Cardiac muscle cell (in vitro differentiated cells and primary cell): ENCODE data around the gene C1orf115. TPM values are rescaled to one million over a fixed set of nuclear protein-coding genes. Genes with fewer than 3 reads are reported as not detected.

Experiments
- DNase-seq, 2 donors: peaks; one replicate each; pipeline versions ENCODE4 v3.0.0 to v3.0.0-alpha.2; 2010 to 2017; ENCODE audit warnings: low read depth in 1 of 2, low spot score in 1 of 2
- H3K27ac ChIP-seq: fragments of 200-600 bp; sonication (generic); 2 replicates; pipeline ENCODE4 v1.5.1; 2016
- H3K27me3 ChIP-seq: fragments of 200-600 bp; sonication (generic); 2 replicates; pipeline ENCODE4 v1.6.0; 2016; ENCODE audit warnings: control low read depth
- H3K36me3 ChIP-seq: fragments of 200-600 bp; sonication (generic); 2 replicates; pipeline ENCODE4 v1.5.1; 2016; ENCODE audit warnings: control low read depth
- H3K4me1 ChIP-seq: fragments of 200-600 bp; sonication (generic); 2 replicates; pipeline ENCODE4 v1.8.1; 2017; ENCODE audit warnings: low read depth, mild to moderate bottlenecking, mixed run types
- H3K4me3 ChIP-seq: fragments of 200-600 bp; sonication (generic); 2 replicates; pipeline ENCODE4 v1.5.1; 2016; ENCODE audit warnings: mild to moderate bottlenecking
- H3K9me3 ChIP-seq: fragments of 200-600 bp; sonication (generic); 2 replicates; pipeline ENCODE4 v1.5.1; 2017; ENCODE audit warnings: low read depth, mild to moderate bottlenecking, control low read depth
- polyA plus RNA-seq: library from polyadenylated mRNA; unstranded; fragments of >200 nt; fragmentation: Nextera tagmentation; extraction: Ambion mirVana; gene quantifications from 2 replicates; pipeline ENCODE4 v1.2.1, GENCODE V29; 2016
- total RNA-seq: library from RNA; depleted of rRNA; stranded (reverse); fragments of >200 nt; gene quantifications from 2 replicates; pipeline ENCODE4 v1.2.3, GENCODE V29; 2016
- TF ChIP-seq, protein P1 (sequence below): IDR thresholded peaks from 2 replicates; pipeline ENCODE4 v1.5.1; 2012; ENCODE audit warnings: low read depth, mild to moderate bottlenecking, low read length

Gene C1orf115
- total and polyA plus RNA-seq, 2 experiments from 2014 or later = 5.3 to 7.5 TPM

DNA sequence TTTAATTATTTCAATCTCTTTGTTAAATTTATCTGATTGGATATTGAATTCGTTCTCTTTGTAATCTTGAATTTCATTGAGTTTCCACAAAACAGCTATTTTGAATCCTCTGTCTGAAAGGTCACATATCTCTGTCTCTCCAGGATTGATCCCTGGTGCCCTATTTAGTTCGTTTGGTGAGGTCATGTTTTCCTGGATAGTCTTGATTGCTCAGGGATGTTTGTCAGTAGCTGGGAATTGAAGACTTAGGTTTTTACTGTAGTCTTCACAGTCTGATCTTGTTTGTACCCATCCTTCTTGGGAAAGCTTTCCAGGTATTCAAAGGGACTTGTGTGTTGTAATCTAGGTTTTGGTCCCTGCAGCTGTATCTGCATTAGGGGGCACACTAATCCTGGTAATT is 51.2 kb downstream of the C1orf115 start:
- Histone ChIP-seq H3K4me3 (no peak overlapping the region), H3K36me3 (no peaks in the 10 kb centered on the region), H3K27ac (no peak overlapping the region), H3K27me3 (no peaks in the 10 kb centered on the region), H3K4me1 (no peaks in the 10 kb centered on the region), H3K9me3 (no peaks in the 10 kb centered on the region)
- TF ChIP-seq, protein P1, sequence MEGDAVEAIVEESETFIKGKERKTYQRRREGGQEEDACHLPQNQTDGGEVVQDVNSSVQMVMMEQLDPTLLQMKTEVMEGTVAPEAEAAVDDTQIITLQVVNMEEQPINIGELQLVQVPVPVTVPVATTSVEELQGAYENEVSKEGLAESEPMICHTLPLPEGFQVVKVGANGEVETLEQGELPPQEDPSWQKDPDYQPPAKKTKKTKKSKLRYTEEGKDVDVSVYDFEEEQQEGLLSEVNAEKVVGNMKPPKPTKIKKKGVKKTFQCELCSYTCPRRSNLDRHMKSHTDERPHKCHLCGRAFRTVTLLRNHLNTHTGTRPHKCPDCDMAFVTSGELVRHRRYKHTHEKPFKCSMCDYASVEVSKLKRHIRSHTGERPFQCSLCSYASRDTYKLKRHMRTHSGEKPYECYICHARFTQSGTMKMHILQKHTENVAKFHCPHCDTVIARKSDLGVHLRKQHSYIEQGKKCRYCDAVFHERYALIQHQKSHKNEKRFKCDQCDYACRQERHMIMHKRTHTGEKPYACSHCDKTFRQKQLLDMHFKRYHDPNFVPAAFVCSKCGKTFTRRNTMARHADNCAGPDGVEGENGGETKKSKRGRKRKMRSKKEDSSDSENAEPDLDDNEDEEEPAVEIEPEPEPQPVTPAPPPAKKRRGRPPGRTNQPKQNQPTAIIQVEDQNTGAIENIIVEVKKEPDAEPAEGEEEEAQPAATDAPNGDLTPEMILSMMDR = no peak
- DNase-seq = no peak

DNA sequence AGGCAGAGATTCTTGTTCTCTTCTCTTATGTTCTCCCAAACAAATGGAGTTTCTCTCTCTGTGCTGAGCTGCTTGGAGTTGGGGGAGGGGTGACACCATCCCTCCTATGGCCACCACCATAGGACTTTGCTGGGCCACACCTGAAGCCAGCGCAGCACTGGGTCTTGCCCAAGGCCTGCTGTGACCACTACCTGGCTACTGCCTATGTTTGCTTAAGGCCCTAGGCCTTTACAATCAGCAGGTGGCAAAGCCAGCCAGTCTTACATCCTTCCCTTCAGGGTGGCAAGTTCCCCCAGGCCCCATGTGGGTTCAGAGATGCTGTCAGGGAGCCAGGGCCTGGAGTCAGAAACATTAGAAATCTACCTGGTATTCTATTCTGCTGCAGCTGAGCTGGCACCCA is 51.7 kb downstream of the C1orf115 start:
- no peaks in the 10 kb centered on the region for H3K36me3 ChIP-seq
- H3K4me3 ChIP-seq = no peak overlapping the region
- no peak for DNase-seq
- TF ChIP-seq, protein P1 = no peak
- H3K9me3 ChIP-seq = no peaks in the 10 kb centered on the region
- H3K4me1 ChIP-seq = no peaks in the 10 kb centered on the region
- no peak overlapping the region for H3K27ac ChIP-seq
- no peaks in the 10 kb centered on the region for H3K27me3 ChIP-seq

DNA sequence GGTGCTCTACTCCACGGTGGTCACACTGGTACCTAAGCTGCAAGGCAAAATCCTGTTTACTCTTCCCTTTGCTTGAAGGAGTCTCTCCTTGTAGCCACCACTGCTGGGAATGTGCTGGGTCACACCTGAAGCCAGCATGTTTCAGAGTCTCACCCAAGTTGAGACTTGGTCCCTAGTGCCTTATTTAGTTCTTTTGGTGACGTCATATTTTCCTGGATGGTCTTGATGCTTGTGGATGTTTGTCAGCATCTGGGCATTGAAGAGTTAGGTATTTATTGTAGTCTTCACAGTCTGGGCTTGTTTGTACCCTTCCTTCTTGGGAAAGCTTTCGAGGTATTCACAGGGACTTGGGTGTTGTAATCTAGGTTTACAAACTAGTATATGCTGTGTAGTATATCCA is 52.4 kb downstream of the C1orf115 start:
- Histone ChIP-seq H3K36me3 (no peaks in the 10 kb centered on the region), H3K9me3 (no peaks in the 10 kb centered on the region), H3K4me1 (peaks cover 5% of the 10 kb centered on the region), H3K4me3 (no peak overlapping the region), H3K27ac (no peak overlapping the region), H3K27me3 (no peaks in the 10 kb centered on the region)
- TF ChIP-seq, protein P1 = no peak
- no peak for DNase-seq

DNA sequence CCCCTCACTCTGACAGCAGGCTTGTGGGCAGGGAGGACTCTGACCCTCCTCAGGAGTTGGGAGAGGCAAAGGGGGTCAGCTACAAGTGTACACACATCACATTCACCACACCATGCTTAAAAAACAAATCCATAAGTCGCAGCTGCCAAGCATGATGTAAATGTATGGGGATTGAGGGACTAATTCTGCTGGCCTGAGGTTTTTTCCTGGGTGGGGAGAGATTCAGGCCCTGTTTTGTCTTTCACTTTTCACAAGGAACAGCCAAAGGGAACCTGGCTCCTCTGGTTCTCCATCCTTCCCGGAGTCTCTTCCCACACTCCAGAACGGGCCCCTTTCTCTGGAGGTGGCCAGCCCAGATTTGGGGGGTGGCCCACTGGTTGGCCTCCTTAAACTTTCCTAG is 56.7 kb downstream of the C1orf115 start:
- no peak overlapping the region for H3K4me3 ChIP-seq
- no peak for DNase-seq
- H3K9me3 ChIP-seq = no peaks in the 10 kb centered on the region
- no peaks in the 10 kb centered on the region for H3K36me3 ChIP-seq
- TF ChIP-seq, protein P1 = no peak
- H3K4me1 ChIP-seq = peaks cover 29% of the 10 kb centered on the region
- H3K27ac ChIP-seq = peak overlapping the region; percentile 72
- H3K27me3 ChIP-seq = no peaks in the 10 kb centered on the region

DNA sequence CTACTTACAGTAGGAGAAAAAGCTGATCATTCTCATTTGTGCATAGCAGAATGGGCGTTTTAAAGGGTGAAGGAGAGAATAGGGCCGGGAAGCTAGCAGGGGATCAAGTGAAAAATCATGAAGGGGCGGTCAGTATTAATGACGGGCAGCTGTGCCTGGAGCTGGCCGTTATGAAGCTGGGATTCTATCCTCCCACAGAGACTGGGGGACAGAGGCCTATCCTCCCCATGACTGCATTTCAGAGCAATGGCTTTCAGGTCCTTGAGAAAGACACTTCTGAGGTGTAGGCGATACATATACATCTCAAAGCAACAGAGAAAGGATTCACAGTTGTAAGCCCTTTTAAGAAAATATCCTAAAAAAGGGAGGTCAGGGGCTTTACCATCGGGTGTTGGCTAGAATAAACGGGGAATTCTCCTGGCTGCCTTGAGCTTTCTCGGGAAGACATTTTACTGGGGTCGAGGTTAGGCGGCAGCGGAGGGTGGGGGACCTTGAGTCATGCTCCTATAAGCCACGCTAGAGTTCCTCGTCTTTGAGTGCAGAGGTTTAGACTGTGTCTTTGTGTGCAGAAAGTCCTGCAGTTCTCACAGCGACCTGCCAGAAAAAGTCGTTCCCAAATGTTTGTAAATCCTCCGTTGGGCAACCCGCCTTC is 57.4 kb downstream of the C1orf115 start:
- Histone ChIP-seq H3K36me3 (no peaks in the 10 kb centered on the region), H3K4me3 (peak overlapping the region; percentile 53), H3K4me1 (peaks cover 31% of the 10 kb centered on the region), H3K27me3 (no peaks in the 10 kb centered on the region), H3K27ac (peak overlapping the region; percentile 72), H3K9me3 (no peaks in the 10 kb centered on the region)
- DNase-seq = no peak
- TF ChIP-seq, protein P1 = no peak
